ENCODE data around the gene YIPF5.

Gene YIPF5

GRCh38 chr5:144170276-144171024, at the start of gene YIPF5, which contains the start of gene KCTD16:
TSS of gene YIPF5 (minus strand) at chr5:144170659. CDS start at chr5:144169955, 704 bp downstream.
TSS of gene KCTD16 (plus strand) at chr5:144170873.
- H3K9me3 ChIP-seq (replicated peaks; ENCODE audit: insufficient read depth, low read length): no peaks in the 10 kb centered on the region
- peaks cover 44% of the 10 kb centered on the region for H3K79me2 ChIP-seq (ENCODE audit: low read length)
- peak within 1 kb of the TSS; percentile 85 for H2AFZ ChIP-seq (ENCODE audit: low read length)
- H3K4me1 ChIP-seq (ENCODE audit: low read length): peaks cover 18% of the 10 kb centered on the region; the same call in 1 of the 2 replicates
- H3K27me3 ChIP-seq (replicated peaks; ENCODE audit: insufficient read depth, low read length): no peaks in the 10 kb centered on the region
- peak within 1 kb of the TSS; percentile 70 for H3K4me2 ChIP-seq (ENCODE audit: low read depth, low read length)
- no peak for TF ChIP-seq EZH2phosphoT487 (IDR thresholded peaks at IDR 0.05; ENCODE audit: low read length)
- TF ChIP-seq, protein P1, sequence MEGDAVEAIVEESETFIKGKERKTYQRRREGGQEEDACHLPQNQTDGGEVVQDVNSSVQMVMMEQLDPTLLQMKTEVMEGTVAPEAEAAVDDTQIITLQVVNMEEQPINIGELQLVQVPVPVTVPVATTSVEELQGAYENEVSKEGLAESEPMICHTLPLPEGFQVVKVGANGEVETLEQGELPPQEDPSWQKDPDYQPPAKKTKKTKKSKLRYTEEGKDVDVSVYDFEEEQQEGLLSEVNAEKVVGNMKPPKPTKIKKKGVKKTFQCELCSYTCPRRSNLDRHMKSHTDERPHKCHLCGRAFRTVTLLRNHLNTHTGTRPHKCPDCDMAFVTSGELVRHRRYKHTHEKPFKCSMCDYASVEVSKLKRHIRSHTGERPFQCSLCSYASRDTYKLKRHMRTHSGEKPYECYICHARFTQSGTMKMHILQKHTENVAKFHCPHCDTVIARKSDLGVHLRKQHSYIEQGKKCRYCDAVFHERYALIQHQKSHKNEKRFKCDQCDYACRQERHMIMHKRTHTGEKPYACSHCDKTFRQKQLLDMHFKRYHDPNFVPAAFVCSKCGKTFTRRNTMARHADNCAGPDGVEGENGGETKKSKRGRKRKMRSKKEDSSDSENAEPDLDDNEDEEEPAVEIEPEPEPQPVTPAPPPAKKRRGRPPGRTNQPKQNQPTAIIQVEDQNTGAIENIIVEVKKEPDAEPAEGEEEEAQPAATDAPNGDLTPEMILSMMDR (IDR thresholded peaks at IDR 0.05; ENCODE audit: low read length): no peak
- TF ChIP-seq EZH2 (optimal IDR thresholded peaks at IDR 0.05; ENCODE audit: low read depth, low read length): no peak
- H3F3A ChIP-seq (ENCODE audit: insufficient read depth, low read length): no peaks in the 10 kb centered on the region
- H3K9ac ChIP-seq (ENCODE audit: low read length): peak within 1 kb of the TSS; percentile 81
- no peaks in the 10 kb centered on the region for H3K9me2 ChIP-seq (replicated peaks; ENCODE audit: insufficient read depth, low read length)
- H3K36me3 ChIP-seq (replicated peaks; ENCODE audit: insufficient read depth, low read length): 0 out of 2 replicates have a peak, but pooled peaks cover under 1% of the 10 kb centered on the region
- DNase-seq: peak; percentile 99
- no peaks in the 10 kb centered on the region for H4K20me1 ChIP-seq (ENCODE audit: insufficient read depth, low read length)
- peak within 1 kb of the TSS; percentile 60; the same call in 1 of the 2 replicates for H3K27ac ChIP-seq (ENCODE audit: low read length)
- H3K4me3 ChIP-seq (ENCODE audit: low read length): peak within 1 kb of the TSS; percentile 87

DNA sequence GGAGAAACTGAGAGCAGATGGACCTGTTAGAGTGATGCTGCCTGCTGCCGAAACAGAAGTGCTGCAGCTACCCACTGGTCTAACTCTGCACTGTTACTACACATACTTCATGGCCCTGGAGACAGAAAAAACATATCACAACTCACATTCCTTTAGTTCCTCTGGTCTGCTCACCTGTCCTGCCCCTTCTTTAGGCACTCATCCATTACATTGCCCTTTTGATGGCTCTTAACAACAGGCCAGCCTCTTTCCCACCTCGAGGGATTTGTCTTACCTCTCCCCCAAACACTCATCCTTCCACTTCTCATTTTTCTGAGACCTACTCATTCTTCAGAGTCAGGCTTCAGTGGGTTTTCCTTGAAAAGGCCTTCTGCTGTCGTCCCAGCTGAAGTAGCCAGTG, 49.4 kb upstream of the YIPF5 start:
- no peaks in the 10 kb centered on the region for H3K27me3 ChIP-seq (replicated peaks; ENCODE audit: insufficient read depth, low read length)
- no peak overlapping the region for H2AFZ ChIP-seq (ENCODE audit: low read length)
- no peak overlapping the region for H3K9ac ChIP-seq (ENCODE audit: low read length)
- H3K27ac ChIP-seq (ENCODE audit: low read length): no peak overlapping the region
- H3F3A ChIP-seq (ENCODE audit: insufficient read depth, low read length): no peaks in the 10 kb centered on the region
- H3K4me3 ChIP-seq (ENCODE audit: low read length): no peak overlapping the region
- TF ChIP-seq, protein P1 (IDR thresholded peaks at IDR 0.05; ENCODE audit: low read length): no peak
- TF ChIP-seq EZH2 (optimal IDR thresholded peaks at IDR 0.05; ENCODE audit: low read depth, low read length) (no peak), EZH2phosphoT487 (IDR thresholded peaks at IDR 0.05; ENCODE audit: low read length) (no peak)
- H3K4me2 ChIP-seq (ENCODE audit: low read depth, low read length): no peak overlapping the region
- DNase-seq: no peak
- no peaks in the 10 kb centered on the region for H3K4me1 ChIP-seq (ENCODE audit: low read length)
- H3K79me2 ChIP-seq (ENCODE audit: low read length): no peaks in the 10 kb centered on the region
- no peaks in the 10 kb centered on the region for H3K9me3 ChIP-seq (replicated peaks; ENCODE audit: insufficient read depth, low read length)
- no peaks in the 10 kb centered on the region for H3K9me2 ChIP-seq (replicated peaks; ENCODE audit: insufficient read depth, low read length)
- no peaks in the 10 kb centered on the region for H4K20me1 ChIP-seq (ENCODE audit: insufficient read depth, low read length)
- no peaks in the 10 kb centered on the region for H3K36me3 ChIP-seq (replicated peaks; ENCODE audit: insufficient read depth, low read length)

DNA sequence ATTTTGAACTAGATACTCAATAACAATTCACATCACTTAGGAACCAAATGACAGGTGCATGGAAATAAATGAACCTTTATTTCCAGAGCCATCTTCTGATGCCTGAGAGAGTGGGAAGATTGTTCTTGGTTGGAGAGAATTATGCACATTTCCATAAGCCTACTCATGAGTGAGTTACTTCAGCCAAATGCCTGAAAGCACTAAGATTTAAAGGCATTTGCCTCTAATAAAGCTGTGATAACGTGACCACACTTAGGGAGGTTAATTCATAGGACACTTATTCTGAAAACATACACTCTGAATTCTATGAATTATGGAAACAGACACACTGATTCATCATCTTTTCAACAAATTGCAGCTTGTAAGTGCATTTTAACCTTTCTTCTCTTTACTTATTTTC, 40.2 kb upstream of the YIPF5 start:
- Histone ChIP-seq H3K27ac (ENCODE audit: low read length) (no peak overlapping the region), H4K20me1 (ENCODE audit: insufficient read depth, low read length) (no peaks in the 10 kb centered on the region)
- TF ChIP-seq EZH2phosphoT487 (IDR thresholded peaks at IDR 0.05; ENCODE audit: low read length): no peak
- TF ChIP-seq, protein P1 (IDR thresholded peaks at IDR 0.05; ENCODE audit: low read length): no peak
- TF ChIP-seq EZH2 (optimal IDR thresholded peaks at IDR 0.05; ENCODE audit: low read depth, low read length): no peak

More for the DNA sequence above, 40.2 kb upstream of the YIPF5 start:
- no peaks in the 10 kb centered on the region for H3K9me3 ChIP-seq (replicated peaks; ENCODE audit: insufficient read depth, low read length)
- H3K4me3 ChIP-seq (ENCODE audit: low read length): no peak overlapping the region
- no peaks in the 10 kb centered on the region for H3K36me3 ChIP-seq (replicated peaks; ENCODE audit: insufficient read depth, low read length)
- no peaks in the 10 kb centered on the region for H3K79me2 ChIP-seq (ENCODE audit: low read length)
- no peaks in the 10 kb centered on the region for H3K27me3 ChIP-seq (replicated peaks; ENCODE audit: insufficient read depth, low read length)
- H3K9ac ChIP-seq (ENCODE audit: low read length): no peak overlapping the region
- no peaks in the 10 kb centered on the region for H3K9me2 ChIP-seq (replicated peaks; ENCODE audit: insufficient read depth, low read length)
- no peak for DNase-seq
- no peaks in the 10 kb centered on the region for H3F3A ChIP-seq (ENCODE audit: insufficient read depth, low read length)
- no peak overlapping the region for H3K4me2 ChIP-seq (ENCODE audit: low read depth, low read length)
- no peak overlapping the region for H2AFZ ChIP-seq (ENCODE audit: low read length)
- H3K4me1 ChIP-seq (ENCODE audit: low read length): no peaks in the 10 kb centered on the region
